Measurements from ENCODE around the gene XNDC1N.

The XNDC1N gene, protein sequence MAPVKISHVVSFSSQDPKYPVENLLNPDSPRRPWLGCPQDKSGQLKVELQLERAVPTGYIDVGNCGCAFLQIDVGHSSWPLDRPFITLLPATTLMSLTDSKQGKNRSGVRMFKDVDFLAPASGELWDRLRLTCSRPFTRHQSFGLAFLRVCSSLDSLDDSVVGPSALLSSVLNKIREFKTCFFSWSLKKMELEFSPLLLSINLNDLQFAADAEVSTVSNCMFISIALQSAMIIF

GRCh38 chr11:71927820-71928736 lies at the start of gene XNDC1N:
Gene XNDC1N (minus strand): TSS chr11:71928594. CDS start chr11:71923353, 5,241 bp downstream.
- in situ Hi-C loops (cut with MboI; ENCODE audit: low sequenced_read_pairs), result no loop called here

DNA sequence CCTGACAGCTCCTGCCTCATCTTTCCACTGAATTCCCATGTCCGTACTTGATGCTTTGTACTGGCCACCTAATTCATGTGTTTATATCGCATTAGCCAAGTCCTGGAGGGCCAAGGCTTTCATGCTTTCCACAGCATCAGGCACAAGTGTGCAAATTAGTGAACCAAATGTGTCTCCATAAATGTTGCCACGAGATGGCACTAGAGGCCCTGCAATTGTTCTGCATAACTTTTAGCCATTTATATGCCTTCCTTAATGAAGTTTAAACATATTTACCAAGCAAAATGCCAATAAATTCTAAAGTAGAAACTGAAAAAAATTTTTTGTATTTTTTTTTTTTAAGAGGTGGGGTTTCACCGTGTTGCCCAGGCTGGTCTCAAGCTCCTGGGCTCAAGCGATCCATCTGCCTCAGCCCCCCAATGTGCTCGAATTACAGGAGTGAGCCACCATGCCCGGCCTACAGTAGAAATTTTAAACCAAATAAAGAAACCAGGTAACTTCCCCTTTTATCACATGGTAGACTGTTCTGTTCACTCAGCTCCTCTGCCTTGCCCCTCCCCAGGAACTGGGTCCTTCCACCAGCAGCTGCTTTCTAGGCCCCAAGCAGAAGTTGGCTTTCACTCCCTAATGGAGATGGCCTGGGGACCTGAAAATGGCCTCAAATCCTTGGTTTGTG lies 49.5 kb upstream of the XNDC1N start:
- in situ Hi-C loops (cut with MboI; ENCODE audit: low sequenced_read_pairs), result no loop called here

GRCh38 chr11:71977090-71977489 lies 48.7 kb upstream of the XNDC1N start:
- in situ Hi-C loops (cut with MboI; ENCODE audit: low sequenced_read_pairs), result no loop called here

DNA sequence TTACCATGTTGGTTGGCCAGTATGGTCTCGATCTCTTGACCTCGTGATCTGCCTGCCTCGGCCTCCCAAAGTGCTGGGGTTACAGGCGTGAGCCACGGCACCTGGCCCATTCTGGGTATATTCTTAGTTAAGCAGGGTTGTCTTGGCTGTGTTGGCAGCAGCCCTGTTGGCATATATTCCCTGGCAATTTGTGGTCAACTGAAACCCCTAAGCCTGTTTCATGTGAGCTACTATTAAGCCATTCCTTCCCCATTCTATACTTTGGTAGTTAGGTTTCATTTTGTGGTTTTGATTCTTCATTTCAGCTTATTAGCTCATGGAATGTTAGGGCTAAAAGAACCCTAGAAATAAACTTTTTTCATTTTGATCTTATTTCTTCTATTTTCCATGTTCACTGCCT lies 48.2 kb upstream of the XNDC1N start:
- in situ Hi-C loops (cut with MboI; ENCODE audit: low sequenced_read_pairs), result no loop called here

DNA sequence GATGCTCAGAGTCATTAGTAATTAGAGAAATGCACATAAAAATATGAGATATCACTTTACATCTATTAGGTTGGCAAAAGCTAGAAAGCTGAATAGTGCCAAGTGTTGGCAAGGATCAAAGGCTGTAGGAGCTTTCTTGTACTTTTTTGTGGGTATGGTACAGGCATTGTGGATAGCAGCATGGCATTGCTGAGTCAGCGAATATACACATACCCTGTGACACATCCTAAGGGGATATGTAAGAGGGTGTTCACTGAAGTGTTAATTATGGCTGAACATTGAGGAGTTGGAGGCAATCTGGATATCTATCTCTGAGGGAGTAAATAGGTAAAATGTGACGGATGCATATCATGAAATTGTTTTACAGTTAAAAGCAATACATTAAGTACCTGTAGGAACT lies 43.3 kb upstream of the XNDC1N start:
- in situ Hi-C loops (cut with MboI; ENCODE audit: low sequenced_read_pairs), result no loop called here

- in situ Hi-C loops (cut with MboI; ENCODE audit: low sequenced_read_pairs), result no loop called here
These were observed 36.2 kb upstream of the XNDC1N start for GRCh38 chr11:71964641-71965040.

- in situ Hi-C loops (cut with MboI; ENCODE audit: low sequenced_read_pairs), result no loop called here
These were observed 35.1 kb upstream of the XNDC1N start for GRCh38 chr11:71963468-71963867.

DNA sequence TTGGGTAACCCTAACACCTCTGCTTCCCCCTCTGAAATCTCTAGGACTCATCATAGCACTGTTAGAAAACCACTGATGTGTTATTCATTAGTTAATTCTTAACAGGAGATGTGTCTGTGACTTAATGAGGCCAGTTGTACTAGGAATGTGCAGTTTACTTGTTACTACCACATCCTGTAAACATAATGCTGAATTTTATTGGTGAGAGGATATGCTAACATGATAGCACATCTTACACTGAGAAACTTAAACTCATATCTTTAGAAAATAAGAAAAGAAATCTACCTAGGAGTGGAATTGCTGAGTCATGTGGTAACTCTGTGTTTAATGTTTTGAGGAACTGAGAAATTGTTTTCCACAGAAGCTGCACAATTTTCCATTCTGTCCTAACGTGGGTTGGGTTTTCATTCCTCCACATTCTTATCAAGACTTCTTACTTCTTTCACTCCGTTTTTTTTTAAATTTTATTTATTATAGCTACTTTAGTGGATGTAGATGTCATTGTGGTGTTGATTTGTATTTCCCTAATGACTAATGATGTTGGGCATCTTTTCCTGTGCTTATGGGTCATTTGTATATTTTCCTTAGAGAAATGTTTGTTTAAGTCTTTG lies 34.1 kb upstream of the XNDC1N start:
- in situ Hi-C loops (cut with MboI; ENCODE audit: low sequenced_read_pairs), result no loop called here

DNA sequence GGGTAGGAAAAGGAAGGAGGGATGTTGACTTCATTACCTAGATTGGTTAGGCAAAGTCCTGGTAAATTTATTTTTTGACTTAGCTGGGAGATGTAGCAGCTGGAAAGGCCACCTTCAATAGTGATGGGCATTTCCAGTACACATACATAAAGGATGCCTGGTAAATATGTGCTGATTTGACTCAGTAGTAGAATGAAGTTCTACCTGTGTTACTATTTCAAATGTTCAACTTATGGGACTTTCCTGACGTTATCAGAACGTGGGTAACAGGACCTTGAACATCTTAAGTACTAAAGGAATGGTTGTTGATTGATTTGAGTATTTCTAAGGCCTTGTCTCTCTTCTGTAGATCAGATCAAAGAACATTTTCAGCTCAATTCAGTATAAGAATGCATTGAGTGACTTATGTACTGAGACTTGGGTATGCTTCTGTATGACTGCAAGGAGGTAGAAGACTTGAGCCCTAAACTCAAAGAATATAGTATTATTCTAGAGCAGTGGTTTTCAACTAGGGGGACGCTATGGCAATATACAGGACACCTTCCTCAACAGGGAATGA lies 27.6 kb upstream of the XNDC1N start:
- in situ Hi-C loops (cut with MboI; ENCODE audit: low sequenced_read_pairs), result no loop called here

DNA sequence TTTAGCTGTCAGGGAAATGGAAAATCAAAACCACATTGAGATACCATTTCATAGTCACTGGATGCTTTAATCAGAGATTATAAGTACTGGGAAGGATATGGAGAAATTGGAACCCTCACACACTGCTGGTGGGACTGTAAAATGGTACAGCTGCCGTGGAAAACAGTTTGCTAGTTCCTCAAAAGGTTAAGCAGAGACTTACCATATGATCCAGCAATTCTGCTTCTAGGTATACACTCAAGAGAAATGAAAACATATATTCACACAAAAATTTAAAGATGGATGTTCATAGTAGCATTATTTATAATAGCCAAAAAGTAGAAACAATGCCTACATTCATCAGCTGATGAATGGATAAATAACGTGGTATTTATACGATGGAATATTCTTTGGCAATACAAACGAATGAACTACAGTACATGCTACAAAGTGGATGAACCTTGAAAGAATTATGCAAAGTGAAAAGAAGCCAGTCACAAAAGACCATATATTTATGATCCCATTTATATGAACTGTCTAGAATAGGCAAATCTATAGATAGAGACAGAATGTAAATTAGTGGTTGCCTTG lies 23.4 kb upstream of the XNDC1N start:
- in situ Hi-C loops (cut with MboI; ENCODE audit: low sequenced_read_pairs), result no loop called here

DNA sequence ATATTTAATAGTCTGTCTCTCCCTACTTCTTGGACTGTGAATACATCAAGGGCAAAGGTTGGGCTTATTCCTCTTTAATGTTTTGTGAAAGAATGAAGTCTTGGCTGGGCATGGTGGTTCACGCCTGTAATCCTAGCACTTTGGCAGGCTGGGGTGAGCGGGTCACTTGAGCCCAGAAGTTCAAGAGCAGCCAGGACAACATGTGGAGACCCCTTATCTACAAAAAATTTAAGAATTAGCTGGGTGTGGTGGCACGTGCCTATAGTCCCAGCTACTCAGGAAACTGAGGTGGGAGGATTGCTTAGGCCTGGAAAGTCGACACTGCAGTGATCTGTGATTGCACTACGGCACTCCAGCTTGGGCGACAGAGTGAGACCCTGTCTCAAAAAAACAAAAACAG lies 20.6 kb upstream of the XNDC1N start:
- in situ Hi-C loops (cut with MboI; ENCODE audit: low sequenced_read_pairs), result no loop called here

DNA sequence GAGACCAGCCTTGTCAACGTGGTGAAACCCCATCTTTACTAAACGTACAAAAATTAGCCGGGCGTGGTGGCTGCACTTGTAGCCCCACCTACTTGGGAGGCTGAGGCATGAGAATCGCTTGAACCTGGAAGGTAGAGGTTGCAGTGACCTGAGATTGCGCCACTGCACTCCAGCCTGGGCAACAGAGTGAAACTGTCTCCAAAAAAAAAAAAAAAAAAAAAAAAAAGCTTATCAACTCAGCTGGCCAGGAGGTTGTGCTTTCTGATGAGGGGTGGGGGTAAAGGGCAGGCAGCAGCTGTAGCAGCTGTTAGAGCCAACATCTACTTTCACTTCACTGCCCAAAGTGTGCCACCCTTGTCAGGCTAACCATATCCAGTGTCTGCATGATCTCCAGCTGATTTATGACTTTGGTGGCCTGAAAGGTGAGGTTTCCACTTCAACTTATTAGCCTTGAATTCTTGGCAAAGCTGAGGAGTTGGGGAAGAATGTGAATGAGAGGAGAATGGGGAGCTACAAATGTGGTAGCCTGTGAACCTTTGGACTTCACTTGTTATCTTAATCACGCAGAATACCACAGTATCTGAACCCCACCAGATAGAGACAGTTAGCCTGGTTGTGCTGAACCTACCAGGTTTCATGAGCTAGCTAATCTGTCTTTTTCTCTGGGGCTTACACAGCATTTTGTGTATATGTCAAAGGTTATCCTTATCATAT lies 20.1 kb upstream of the XNDC1N start:
- in situ Hi-C loops (cut with MboI; ENCODE audit: low sequenced_read_pairs), result no loop called here

DNA sequence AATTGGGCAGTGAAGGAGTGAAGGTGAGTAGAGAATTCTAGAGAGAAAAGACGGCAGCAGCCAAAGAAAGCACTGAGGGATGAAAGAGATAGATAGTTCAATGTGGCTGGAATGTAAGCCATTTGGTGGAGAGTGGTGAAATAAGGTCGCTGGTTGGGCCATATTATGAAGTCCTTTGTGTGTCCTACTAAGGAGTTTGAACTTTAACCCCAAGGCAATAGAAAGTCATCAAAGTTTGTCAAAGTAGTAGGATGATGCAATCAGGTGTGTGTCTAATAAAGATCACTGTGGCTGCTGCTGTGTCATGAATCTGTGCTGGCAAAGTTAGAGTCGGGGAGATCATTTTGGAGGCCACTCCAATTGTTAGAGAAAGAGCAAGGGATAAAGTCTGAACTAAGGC lies 19.1 kb upstream of the XNDC1N start:
- in situ Hi-C loops (cut with MboI; ENCODE audit: low sequenced_read_pairs), result no loop called here

- in situ Hi-C loops (cut with MboI; ENCODE audit: low sequenced_read_pairs), result no loop called here
These were observed 17.8 kb upstream of the XNDC1N start for GRCh38 chr11:71946144-71946571.

DNA sequence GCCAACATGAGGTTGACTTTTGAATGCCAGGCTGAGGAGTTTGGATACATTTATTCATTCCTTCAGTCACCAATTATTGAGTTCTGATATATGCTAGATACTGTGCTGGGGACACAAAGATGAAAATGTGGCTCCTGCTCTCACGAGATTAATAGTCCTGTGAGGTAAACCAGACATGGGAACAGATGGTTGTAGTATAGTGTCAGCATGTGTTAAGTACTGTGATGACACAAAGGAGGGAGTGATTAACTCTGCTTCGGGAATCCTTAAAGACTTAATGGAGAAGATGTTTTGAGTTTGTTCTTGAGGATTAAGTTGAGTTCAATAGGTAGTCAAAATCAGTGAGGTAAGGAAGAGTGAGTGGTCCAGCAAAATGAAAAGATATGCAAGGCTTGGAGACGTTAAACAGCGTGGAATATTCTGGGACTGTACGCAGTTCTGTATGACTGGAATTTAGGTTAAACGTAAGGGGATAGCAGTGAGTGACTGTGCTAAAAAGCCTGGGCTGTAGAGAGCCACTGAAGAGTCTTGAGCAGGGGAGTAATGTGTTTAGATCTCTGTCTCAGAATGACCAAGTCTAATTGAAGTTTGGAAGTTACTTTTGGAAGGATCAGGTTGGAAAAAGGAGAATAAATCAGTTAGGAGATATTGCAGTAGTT lies 12.3 kb upstream of the XNDC1N start:
- in situ Hi-C loops (cut with MboI; ENCODE audit: low sequenced_read_pairs), result no loop called here

DNA sequence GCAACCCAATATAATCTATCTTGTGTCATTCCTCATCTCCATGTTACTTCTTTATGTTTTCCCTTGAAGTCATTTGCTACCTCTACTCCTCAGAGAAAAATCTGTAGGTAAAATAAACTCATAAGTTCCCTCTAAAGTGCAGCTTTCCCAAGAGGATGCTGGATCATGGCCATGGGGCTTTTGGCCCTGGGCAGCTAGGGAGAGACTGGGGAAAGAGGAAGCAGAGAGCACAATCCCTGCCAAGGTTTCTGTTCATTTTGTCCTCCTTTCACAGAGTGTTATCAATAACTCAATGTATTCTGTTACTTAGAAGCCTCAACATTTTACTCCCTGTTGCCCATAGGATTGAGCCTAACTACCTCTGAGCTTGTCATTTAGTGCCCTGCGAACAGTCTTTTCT lies 9.4 kb upstream of the XNDC1N start:
- in situ Hi-C loops (cut with MboI; ENCODE audit: low sequenced_read_pairs), result no loop called here

GRCh38 chr11:71936825-71937224 lies 8.4 kb upstream of the XNDC1N start:
- in situ Hi-C loops (cut with MboI; ENCODE audit: low sequenced_read_pairs), result no loop called here

GRCh38 chr11:71935338-71935925 lies 7.0 kb upstream of the XNDC1N start:
- in situ Hi-C loops (cut with MboI; ENCODE audit: low sequenced_read_pairs), result no loop called here

DNA sequence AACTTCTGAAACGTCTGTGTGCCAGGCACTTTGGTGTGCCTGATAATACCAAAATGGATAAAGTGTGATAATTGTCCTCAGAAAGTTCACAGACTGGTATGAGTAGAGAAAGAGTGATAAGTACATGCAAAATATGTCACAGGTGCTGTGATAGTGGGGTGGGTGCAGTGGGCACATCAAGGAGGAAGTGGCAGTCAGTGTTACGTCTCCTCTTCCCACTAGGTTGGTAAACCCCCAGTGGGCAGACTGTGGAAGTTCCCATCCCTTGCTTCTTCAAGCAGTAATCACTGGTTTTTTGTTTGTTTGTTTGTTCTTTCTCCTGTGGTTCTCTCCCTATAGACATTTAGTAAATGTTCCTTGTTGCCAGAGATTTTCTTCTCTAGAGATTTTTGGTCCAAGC lies 5.8 kb upstream of the XNDC1N start:
- in situ Hi-C loops (cut with MboI; ENCODE audit: low sequenced_read_pairs), result no loop called here

Measured in HL-60/S4 treated with phorbol 12-myristate 13-acetate at 8.2 ng/mL for 4 days and 3 days (cell line).